HG02759 (cell line): ENCODE measurements around the gene ITIH1.

Experiments used
- ATAC-seq: cut with Tn5 transposase; IDR thresholded peaks from one replicate; pipeline ENCODE4 v1.9.1; 2021; ENCODE audit warnings: mild to moderate bottlenecking, moderate library complexity; ENCODE audit not compliant: unreplicated experiment

The ITIH1 gene

DNA sequence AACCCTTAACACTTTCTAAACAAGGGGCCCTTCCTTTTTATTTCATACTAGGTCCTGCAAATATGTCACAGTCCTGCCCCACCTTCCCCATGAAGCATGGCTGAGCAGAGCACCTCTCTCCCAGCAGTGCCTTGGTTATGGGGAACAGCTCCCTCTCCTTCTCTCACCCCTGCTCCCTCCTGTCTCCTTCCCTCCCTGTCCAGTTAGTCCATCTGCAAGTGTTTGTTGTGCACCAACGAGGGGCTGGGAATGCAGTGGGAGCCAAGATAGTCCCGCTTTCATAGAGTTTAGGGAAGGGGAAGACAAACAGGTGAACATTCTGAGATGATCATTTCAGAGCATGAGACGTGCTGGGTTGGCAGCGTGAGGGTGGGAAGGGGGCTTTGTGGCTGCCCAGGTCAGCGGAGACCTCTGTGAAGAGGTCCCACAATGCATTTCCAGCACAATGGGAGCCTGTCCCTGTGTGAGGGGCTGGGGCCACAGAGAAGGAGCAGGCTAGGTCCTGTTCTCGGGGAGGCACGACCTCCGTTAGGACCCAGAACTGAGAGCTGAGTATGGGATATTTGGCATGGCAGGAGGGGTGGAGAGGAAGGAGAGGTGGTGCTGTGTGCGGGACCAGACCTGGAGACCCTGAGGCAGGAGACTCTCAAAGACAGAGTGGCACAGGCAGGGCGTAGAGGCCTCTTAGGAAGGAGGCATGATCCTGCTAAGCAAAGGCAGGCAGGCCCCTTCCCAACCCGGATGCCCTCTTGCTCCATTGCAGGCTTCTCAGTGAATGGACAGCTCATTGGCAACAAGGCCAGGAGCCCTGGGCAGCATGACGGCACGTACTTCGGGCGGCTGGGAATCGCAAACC, 11.7 kb downstream of the ITIH1 start:
- no peak for ATAC-seq

DNA sequence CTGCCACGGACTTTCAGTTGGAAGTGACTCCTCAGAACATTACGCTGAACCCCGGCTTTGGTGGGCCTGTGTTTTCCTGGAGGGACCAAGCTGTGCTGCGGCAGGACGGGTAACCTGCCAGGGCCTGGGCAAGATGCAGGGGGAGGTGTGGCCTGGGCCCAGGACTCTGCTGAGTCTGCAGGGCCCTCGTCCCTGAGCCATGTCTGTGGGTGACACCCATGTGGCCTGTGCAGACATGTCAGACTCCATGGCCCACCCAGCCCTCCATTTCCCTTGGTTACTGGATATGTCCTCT, 12.3 kb downstream of the ITIH1 start:
- no peak for ATAC-seq

DNA sequence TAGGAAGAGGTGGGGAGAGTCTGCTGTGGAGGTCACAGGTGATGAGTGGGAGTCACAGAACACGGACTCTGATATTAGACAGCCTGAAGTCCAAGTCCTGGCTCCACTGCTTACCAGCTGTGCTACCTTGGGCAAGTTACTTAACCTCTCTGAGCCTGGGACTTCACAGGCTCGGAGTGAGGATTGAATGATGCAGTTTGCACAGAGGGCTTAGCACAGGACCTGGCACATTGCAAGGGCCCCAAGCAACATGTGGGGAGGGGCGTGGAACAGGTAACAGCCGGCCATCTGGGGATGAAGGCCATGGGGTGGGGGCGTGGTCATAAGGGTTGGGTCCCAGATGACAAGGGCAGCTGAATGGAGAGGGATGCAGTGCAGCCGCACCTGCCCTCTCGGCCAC, 12.9 kb downstream of the ITIH1 start:
- ATAC-seq, result no peak

DNA sequence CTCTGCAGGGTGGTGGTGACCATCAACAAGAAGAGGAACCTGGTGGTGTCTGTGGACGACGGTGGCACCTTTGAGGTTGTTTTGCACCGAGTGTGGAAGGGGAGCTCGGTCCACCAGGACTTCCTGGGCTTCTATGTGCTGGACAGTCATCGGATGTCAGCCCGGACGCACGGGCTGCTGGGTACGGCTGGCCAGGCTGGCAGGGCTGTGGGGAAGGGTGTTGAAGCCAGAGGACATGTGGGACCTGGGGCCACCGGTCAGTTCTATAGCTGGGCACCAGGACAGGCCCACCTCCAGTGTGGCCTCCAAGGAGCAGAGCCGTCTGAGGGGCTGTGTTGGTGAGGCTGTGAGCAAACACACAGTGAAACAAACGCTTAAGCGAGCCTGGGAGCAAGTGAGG, 13.3 kb downstream of the ITIH1 start:
- ATAC-seq, result no peak

DNA sequence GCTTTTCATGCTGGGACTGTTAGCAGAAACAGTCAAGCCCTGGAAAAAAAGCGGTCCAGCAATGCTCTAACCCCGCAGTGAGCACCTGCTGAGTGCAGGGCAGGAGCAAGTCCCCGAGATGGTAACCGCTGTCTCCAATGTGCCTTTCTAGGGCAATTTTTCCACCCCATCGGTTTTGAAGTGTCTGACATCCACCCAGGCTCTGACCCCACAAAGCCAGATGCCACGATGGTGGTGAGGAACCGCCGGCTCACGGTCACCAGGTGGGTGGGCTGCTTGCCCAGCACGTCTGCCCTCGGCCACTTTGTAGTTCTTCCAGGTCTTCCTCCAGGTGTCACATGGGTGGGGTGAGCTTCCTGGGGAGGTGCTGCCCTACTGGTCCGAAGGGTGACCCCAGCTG, 14.0 kb downstream of the ITIH1 start:
- no peak for ATAC-seq

DNA sequence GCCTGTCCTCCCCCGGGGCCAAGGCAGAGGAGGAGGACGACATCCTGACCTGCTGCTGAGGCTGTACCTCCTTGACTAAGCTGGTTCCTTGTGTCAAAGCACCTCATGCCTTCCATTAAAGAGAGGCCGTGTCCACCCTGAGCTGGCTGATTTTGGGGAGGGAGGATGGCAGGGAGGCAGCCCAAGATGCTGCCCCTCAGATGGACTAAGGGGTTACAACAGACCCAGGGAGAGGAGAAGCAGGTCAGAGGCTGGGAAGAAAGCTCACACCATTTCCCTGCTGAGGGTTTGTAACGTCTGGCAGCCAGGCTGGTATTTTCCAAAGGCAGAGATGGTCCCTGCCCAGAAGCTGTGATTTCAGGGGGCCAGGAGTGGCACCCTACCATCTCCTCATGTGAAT, 14.5 kb downstream of the ITIH1 start:
- ATAC-seq, result no peak

DNA sequence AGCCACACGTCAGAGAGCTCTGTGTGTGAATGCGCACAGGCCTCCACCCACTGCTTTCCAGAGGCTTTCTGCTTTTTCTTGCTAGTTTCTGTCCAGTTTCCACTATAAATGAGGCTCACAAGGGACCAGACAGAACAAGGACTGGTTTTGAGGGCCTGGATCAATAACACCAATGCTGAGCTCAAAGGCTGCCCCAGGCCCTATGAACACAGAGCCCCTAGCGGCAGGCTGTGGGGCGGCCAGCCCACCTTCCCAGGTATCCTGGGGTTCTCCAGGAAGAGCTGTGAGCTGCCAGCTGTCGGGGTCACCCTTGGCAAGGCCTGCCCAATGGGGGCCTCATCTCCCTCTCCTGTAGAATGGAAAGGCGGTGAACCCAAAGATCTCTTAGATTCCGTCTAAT, 15.0 kb downstream of the ITIH1 start:
- ATAC-seq, result no peak

DNA sequence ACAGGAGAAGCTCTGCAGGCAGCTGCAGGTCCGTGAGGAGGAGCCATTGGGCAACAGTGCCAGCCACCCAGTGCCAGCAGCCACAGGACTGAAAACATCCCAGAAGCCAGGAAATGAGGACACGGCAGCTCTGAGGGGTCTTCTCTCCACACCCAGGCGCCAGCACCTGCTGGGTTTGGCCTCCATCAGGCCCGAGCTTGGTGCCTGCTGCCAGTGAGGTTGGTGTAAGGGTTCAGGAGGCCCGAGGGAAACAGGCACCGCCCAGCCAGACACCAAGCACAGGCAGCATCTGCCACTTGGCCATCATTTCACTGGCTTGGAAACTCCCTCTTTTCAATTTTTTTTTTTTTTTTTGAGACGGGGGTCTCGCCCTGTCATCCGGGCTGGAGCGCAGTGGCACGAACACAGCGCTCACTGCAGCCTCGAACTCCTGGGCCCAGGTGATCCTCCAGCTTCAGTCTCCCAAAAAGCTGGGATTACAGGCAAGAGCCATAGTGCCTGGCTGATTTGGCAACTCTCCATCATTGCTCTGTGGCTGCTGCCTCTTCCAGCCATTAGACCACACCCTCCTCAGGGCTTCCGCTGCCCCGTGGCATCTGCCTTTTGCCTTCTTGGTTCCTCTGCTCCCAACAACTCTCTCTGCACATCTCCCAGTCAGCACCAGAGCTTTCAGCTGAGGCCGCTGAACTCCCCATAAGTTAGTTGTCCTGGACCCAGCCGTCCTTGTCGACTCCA, 15.7 kb downstream of the ITIH1 start:
- ATAC-seq, result no peak

DNA sequence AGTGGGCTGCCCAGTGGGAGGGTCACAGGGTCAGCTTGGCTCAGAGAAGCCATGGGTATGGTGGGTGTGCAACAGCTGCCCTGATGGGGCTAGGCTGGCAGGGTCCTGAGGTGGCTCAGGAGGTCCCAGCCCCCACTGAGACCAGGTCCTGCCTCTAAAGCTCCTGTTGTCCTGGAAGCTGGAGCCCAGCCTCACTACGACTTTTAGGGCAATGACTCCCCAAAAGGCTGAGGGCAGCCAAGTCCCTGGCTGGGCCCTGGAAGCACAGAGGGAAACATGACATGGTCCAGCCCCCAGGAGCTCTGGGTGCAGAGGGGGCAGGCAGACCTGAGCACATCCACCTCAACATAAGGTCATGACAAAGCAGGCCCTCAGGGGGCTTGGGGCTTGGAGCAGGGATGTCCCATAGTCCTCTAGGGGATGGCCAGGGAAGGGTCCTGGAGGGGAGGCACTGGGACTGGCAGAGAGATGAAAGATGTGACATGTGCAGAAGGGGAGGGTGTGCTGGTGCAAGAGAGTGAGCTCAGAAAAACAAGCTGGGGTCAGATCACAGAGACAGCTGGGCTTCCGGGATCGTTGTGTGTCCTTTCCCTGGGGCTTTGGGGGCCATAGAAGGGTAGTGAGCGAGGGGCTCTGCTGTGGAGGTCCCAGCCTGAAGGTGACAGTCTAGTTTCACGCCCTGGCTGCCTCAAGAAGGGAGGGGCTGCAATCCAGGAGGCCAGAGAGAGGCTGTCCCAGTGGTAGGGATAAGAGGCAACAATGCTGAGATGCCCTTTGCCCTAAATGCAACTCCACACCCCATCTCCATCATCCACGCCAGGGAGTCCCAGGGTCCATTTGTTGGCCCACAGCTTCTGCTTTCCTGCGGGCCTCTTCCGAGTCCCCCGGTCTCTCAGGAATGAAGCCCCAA, 16.6 kb downstream of the ITIH1 start:
- no peak for ATAC-seq

DNA sequence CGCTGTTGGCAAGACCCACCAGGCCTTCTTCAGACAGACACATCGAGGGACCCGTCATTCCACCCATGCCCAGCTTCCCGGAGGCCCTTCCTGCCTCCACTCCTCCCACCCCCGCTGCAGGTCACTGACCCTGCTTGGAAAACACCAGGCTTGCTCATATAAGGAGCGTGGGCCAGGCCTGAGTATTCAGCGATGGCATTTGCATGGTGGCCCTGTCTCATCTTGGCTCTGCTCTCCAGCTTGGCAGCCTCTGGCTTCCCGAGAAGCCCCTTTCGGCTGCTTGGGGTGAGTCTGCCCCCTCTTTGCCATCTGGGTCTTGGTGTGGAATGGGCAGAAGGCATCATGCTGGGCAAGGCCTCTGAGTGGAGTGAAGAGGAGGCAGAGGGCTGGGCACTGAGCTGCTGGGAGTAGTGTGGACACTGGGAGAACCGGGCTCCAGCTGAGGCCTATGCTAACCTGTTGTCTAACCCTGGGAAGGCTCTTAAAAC, 17.3 kb downstream of the ITIH1 start, which contains the start of gene ITIH3:
Gene ITIH3, plus strand, starts transcription at position 185 of the 488 bp plus-strand sequence. Its CDS starts 8 bp downstream, at position 193.
- ATAC-seq, result no peak

DNA sequence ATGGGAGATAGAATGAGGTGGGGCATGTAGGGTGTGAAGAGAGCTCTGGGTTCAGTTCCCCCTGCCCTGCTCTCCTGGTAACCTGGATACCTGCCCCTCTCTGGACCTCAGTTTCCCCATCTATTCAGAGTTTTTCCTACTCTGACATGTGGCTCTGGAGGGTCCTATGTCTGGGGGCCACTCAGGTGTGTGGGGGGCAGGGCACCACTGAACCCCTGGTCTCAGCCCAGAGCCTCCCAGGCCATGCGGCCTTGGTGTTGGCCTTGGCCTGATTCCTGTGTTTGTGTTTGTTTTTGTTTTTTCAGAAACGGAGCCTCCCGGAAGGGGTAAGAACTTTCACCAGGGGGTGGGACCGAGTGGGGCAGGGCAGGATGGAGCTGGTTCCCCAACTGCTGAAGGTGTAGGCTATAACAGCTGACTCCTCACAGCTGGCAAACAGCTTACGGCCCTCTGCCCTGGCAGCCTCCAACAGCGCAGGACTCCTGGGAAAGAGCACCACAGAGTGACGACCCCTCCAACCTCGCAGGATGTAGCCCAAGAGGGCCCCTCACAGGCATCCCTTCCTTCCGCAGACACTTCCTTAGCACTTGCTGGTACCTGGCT, 18.0 kb downstream of the ITIH1 start:
- ATAC-seq, result no peak

DNA sequence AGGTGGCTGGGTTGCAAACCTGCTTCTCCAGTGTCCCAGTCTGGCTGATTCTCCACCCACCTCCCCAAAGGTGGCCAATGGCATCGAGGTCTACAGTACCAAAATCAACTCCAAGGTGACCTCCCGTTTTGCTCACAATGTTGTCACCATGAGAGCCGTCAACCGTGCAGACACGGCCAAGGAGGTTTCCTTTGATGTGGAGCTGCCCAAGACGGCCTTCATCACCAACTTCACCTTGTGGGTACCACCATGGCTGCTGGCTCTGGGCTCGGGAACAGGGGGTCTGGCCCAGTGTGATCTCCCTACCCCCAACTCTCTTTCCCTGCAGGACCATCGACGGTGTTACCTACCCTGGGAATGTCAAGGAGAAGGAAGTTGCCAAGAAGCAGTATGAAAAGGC, 19.0 kb downstream of the ITIH1 start:
- no peak for ATAC-seq

DNA sequence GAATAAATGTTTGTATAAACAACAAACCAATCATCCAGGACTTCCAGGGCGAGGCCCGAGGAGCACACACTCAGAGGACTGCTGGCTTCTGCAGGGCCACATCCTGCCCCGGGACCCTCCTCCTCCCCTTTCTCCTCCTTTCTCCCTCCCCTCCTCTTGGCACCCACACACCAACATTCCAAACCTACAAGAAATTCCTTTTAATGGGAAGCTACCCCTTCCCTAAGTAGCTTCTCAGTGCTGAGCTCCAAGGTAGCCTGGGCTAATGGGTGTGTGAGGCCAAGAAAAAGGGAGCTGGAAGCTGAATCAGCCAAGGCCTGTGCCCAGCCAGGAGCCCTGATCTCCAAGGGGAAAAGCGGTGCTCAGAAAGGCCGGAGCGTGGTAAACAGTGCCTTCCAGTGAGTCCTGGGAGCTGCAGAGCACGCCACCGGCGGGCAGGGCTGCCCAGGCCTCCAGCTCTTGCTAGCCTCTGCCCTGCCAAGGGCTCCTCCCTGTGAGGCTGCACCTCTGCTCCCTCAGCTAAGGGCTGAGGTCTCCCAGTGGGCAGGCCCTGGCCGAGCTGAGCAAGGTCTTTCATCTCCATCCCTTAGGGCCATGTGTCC, 21.1 kb downstream of the ITIH1 start:
- ATAC-seq, result no peak

DNA sequence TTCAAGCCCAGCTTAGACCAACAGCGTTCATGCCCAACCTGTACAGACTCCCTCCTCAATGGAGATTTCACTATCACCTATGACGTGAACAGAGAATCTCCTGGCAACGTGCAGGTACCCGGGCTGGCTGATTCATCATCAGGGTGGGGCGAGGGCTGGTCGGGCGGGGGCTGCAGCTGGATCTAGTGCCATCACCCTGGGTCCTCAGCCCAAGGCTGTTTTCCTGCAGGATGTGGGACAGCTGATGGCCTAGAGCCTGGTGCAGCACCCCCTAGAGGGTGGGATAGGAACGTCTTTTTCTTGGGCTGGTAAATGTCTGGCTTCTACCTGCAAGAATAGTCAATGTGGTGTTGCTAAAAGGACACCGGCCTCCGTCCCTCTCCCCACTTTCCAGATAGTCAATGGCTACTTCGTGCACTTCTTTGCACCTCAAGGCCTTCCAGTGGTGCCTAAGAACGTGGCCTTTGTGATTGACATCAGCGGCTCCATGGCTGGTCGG, 21.6 kb downstream of the ITIH1 start:
- no peak for ATAC-seq

DNA sequence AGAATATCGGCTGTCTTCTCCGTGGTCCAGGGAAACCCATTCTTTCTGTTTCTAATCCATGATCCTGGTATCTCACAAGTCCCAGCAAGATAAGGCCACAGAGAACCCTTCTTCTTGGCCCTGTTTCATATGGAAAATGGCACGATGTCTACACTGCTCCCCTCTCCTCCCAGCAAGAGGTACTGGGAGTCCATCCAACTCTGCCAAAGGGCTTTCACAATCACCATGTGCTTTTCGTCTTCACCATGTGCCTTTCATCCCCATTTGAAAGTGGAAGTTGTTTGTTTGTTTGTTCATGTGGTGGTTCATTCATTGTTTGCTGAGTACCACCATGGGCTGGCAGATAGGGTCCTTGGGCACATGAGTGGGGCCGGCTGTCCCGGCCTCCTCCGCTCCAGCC, 22.7 kb downstream of the ITIH1 start:
- ATAC-seq, result no peak

DNA sequence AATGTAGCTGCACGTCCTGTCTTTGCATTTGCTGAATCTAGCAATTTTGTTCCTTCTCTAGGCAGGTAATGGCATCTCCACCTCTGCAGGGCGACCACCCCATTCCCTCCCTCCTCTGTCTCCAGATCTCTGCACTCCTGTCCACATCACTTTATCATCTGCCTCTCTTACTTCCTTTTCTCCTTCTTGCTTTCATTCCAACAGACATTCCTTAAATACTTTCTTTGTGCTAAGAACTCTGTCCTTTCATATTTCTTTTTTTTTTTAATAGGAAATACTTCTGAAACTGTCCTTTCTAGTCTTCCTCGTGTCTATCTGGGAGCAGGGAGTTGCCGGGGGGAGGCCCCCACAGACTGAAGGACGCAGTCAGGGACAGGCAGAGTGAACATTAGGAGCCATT, 24.4 kb downstream of the ITIH1 start:
- ATAC-seq, result no peak

DNA sequence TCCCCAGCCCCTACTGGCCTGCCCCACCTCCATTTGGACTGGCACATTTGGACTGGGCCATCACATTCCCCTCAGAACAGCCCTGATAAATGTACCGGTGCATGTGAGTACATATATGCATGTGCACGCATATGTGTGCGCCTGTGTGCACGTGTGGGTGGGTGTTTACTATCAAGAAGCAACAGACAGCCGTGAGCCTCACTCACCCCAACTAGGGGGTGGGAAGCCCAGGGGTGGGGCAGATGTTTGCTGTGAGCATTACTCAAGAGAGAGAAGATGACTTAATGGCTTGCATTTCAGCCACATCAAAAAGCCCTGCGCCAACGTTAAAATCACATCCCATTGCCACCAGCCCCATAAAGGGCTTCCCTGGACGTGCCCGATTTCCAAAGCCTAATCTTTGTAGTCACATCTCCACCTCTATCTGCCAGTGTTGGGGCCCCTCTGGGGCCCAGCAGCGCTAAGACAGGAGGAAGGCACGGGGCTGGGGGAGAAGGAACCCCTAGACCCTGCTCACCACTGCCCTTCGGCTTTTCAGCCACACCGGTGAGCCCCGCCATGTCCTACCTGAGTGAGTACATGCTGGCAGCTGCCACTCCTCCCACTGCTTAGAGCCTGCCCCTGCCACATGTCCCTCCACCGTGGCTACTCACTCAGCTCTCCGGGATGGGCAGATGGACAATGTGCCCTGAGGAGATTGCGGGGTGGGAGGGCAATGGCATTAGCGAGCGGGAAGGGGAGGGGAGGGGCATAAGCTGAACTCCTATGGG, 28.1 kb downstream of the ITIH1 start:
- ATAC-seq, result no peak

DNA sequence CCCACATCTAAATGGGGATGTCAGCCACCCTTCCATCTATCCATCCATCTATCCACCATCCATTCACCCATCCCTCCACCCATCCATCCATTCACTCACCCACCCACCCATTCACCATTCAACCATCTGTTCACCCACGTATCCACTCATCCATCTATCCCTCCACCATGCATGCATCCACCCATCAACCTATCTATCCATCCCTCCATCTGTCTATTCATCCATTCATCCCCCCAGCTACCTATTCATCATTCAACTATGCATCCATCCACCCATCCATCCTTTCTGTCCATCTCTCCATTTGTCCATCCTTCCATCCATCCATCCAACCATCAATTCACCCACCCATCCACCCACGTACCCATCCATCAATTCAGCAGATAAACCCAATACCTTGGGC, 31.8 kb downstream of the ITIH1 start:
- no peak for ATAC-seq

DNA sequence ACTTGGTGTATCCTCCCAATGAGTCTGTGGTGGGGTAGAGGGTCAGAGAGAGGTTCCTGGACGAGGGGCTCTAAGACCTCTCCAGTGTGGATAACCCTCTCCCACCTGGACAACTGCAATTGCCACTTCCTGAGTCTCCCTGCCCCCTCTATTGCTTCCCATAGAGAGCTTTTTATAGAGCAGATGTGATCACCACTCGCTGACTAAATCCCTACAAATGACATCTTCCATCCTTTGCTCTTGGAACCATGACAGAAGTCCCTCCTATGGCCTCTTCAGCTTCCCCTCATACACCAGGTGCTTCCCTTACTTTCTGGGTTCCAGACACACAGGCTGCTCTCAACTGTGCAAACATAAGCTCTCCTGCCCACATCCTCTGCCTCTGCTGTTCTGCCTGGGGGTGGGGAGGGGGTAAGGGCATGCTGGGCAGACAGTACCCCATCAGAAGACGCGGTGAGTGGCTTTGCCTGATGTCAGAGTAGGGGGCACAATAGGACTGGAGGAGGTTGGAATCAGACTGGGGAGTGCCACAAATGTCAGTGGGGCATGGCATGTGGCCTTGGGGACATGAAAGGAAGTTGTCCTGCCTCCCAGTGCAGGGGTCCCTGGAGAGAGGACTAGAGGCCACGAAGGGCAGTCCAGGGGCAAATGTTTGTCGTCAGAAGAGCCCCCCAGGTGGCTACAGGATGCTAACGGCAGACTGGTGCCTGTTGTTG, 32.4 kb downstream of the ITIH1 start:
- ATAC-seq, result no peak
